Mucosa of descending colon (tissue), 3 donors: ENCODE data around the gene RAPGEF2. TPM values are rescaled to one million over a fixed set of nuclear protein-coding genes. Genes with fewer than 3 reads are reported as not detected.

ENCODE experiments used
- ATAC-seq: fragments of 200-7000 bp; cut with Tn5 transposase; one replicate; pipeline ENCODE4 v1.9.1; 2020; ENCODE audit warnings: mild to moderate bottlenecking, moderate library complexity
- DNase-seq, 3 donors: peaks; one replicate each; pipeline ENCODE4 v3.0.0-alpha.2; 2020
- H3K36me3 ChIP-seq: fragments of 200-600 bp; one replicate; pipeline ENCODE4 v1.8.0; 2021; ENCODE audit warnings: low read depth, mild to moderate bottlenecking
- H3K4me1 ChIP-seq: fragments of 200-600 bp; one replicate; pipeline ENCODE4 v1.8.0; 2021; ENCODE audit warnings: low read depth, mild to moderate bottlenecking
- H3K4me3 ChIP-seq: fragments of 200-600 bp; one replicate; pipeline ENCODE4 v1.8.0; 2021; ENCODE audit warnings: mild to moderate bottlenecking
- H3K9me3 ChIP-seq: fragments of 200-600 bp; one replicate; pipeline ENCODE4 v1.8.0; 2021; ENCODE audit warnings: mild to moderate bottlenecking
- intact Hi-C, 2 donors: fragments of 100-400 bp; cut with DNase I in 1 of 2; cut with micrococcal nuclease in 1 of 2; formaldehyde crosslinking; loops; one replicate each; pipeline versions ENCODE4 v1.11.0 to v1.11.1; 2022; cut with DNase I, micrococcal nuclease
- total RNA-seq, 3 donors: library from RNA; stranded (reverse); fragmentation: NEBNext Ultra II Directional in 2 of 3; extraction: Animal tissue kit (Norgen Biotek cat#: 25700) in 2 of 3; gene quantifications; one replicate each; pipeline versions ENCODE4 v1.2.1 to v1.2.4, GENCODE V29; 2021 to 2023
- TF ChIP-seq, protein P1 (sequence below): fragments of 200-600 bp; IDR thresholded peaks from one replicate; pipeline ENCODE4 v1.8.0; 2022; ENCODE audit warnings: antibody characterized with exemption, mild to moderate bottlenecking
- donor health status: DM: no; HTN: no; CAD: no; lungs with moderate emphysema.
- donor health status: DM: no; HTN: no; CAD: no.
- donor health status: DM: no; HTN: yes; CAD: no.

The RAPGEF2 gene
- total RNA-seq, 3 donors from 2014 or later: 42.8 to 68.2 (median 55.1) TPM

- H3K4me1 ChIP-seq: no peaks in the 10 kb centered on the region
- intact Hi-C loops: no loop called here
- TF ChIP-seq, protein P1, sequence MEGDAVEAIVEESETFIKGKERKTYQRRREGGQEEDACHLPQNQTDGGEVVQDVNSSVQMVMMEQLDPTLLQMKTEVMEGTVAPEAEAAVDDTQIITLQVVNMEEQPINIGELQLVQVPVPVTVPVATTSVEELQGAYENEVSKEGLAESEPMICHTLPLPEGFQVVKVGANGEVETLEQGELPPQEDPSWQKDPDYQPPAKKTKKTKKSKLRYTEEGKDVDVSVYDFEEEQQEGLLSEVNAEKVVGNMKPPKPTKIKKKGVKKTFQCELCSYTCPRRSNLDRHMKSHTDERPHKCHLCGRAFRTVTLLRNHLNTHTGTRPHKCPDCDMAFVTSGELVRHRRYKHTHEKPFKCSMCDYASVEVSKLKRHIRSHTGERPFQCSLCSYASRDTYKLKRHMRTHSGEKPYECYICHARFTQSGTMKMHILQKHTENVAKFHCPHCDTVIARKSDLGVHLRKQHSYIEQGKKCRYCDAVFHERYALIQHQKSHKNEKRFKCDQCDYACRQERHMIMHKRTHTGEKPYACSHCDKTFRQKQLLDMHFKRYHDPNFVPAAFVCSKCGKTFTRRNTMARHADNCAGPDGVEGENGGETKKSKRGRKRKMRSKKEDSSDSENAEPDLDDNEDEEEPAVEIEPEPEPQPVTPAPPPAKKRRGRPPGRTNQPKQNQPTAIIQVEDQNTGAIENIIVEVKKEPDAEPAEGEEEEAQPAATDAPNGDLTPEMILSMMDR: no peak
- DNase-seq (no peak), ATAC-seq (no peak)
- H3K9me3 ChIP-seq: no peaks in the 10 kb centered on the region
- no peaks in the 10 kb centered on the region for H3K36me3 ChIP-seq
- H3K4me3 ChIP-seq: no peak overlapping the region
Measured at GRCh38 chr4:159190651-159191050, 87.8 kb downstream of the RAPGEF2 start.

DNA sequence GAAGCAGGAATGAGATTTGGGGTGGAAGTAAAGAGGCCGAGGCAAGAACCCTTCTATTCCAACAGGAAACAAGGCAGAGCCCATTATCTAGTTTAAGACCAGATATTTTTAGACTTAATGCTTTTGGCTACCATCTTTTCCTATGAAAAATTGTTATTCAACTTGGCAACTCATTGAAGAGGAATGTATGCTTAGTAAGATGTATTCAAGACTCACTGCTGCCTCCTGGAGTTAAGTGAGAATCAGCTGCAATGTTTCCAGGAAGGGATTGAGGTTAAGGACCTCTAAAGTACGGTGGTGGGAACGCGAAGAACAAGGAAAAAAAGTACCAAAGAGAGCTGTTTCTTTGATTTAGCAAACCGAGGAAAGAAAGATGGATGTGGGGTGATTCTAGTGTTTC is 89.1 kb downstream of the RAPGEF2 start:
- Histone ChIP-seq H3K4me1 (no peaks in the 10 kb centered on the region), H3K36me3 (no peaks in the 10 kb centered on the region), H3K4me3 (no peak overlapping the region), H3K9me3 (no peaks in the 10 kb centered on the region)
- DNase-seq (no peak), ATAC-seq (no peak)
- TF ChIP-seq, protein P1: no peak
- intact Hi-C loops: no loop called here

DNA sequence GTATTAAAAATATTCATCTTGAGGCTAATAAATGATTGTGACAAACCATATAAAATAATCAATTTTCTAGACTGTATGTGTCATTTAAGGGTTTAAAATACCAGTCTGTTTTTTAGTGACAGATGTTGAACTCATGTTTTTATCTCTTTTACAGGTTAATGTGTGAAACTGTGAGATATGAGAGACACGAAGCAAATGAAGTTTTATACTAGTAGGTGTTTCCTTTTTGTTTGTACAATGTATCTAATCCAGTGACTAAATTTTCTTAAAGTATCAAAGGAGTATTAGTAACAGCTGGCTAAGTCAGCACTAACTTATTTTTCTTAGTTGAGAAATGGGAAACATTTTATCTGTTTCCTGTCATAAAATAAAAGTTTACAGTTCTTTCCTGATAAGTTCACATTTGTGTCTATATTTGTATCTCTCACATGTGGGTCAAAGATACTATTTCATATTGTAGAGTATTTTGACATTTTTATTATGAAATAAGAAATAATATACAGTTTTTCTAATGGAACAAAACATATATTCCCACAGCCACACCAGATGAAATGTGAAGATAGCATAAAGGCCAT is 90.3 kb downstream of the RAPGEF2 start:
- intact Hi-C loops: no loop called here
- ATAC-seq: no peak
- TF ChIP-seq, protein P1: no peak
- no peaks in the 10 kb centered on the region for H3K4me1 ChIP-seq
- H3K9me3 ChIP-seq: no peaks in the 10 kb centered on the region
- no peak overlapping the region for H3K4me3 ChIP-seq
- no peaks in the 10 kb centered on the region for H3K36me3 ChIP-seq
- no peak for DNase-seq

DNA sequence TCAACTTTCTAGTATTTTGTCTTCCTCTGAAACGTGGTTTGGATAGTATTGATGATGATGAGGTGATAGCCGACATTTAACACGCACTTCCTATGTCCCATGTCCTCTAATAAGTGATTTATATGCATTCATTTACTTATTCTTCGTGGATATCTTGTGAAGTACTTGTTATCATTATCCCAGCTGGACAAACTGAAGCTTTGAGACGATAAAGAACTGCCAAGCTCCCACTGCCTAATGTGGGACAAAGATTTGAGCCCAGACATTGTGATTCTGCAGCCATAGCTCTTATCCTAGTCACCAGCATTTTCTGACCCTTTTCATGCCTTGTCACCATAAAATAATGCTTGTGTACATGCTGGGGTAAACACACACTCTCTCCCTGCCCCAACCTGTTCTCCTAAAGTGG is 92.5 kb downstream of the RAPGEF2 start:
- ATAC-seq: no peak
- H3K9me3 ChIP-seq: no peaks in the 10 kb centered on the region
- intact Hi-C loops: no loop called here

GRCh38 chr4:159197260-159197884 is 94.5 kb downstream of the RAPGEF2 start:
- ATAC-seq (no peak), DNase-seq (no peak)
- Histone ChIP-seq H3K36me3 (no peaks in the 10 kb centered on the region), H3K9me3 (no peaks in the 10 kb centered on the region), H3K4me3 (no peak overlapping the region), H3K4me1 (no peaks in the 10 kb centered on the region)
- TF ChIP-seq, protein P1: no peak
- intact Hi-C loops: no loop called here

More for the DNA sequence above, 92.5 kb downstream of the RAPGEF2 start:
- Histone ChIP-seq H3K4me3 (no peak overlapping the region), H3K4me1 (no peaks in the 10 kb centered on the region), H3K36me3 (no peaks in the 10 kb centered on the region)
- no peak for DNase-seq
- TF ChIP-seq, protein P1: no peak
